Endodermal cell (in vitro differentiated cells): ENCODE results near the gene PTPRM. TPM values are rescaled to one million over a fixed set of nuclear protein-coding genes. Genes with fewer than 3 reads are reported as not detected.
A peak's percentile ranks its signal among the peaks of the same experiment; 100 is the strongest.

ENCODE experiments used
- DNase-seq: peaks from one replicate; pipeline ENCODE4 v3.0.0-alpha.2; 2017
- H3K27ac ChIP-seq: 2 replicates; pipeline ENCODE4 v1.5.1; 2013; ENCODE audit warnings: mild to moderate bottlenecking, low read depth, low read length, moderate library complexity
- H3K27me3 ChIP-seq: 2 replicates; pipeline ENCODE4 v1.6.1; 2013; ENCODE audit warnings: mild to moderate bottlenecking, low read length, moderate library complexity; ENCODE audit not compliant: insufficient read depth, control insufficient read depth, poor library complexity, severe bottlenecking
- H3K36me3 ChIP-seq: 2 replicates; pipeline ENCODE4 v1.7.0; 2013; ENCODE audit warnings: mild to moderate bottlenecking, low read length, moderate library complexity; ENCODE audit not compliant: control insufficient read depth, insufficient read depth
- H3K4me1 ChIP-seq: one replicate; pipeline ENCODE4 v1.7.0; 2013; ENCODE audit warnings: low read length; ENCODE audit not compliant: control insufficient read depth, insufficient read depth
- H3K4me3 ChIP-seq: 2 replicates; pipeline ENCODE4 v1.5.1; 2013; ENCODE audit warnings: mild to moderate bottlenecking, low read length, moderate library complexity
- H3K9ac ChIP-seq: 2 replicates; pipeline ENCODE4 v1.6.1; 2013; ENCODE audit warnings: mild to moderate bottlenecking, low read length, moderate library complexity; ENCODE audit not compliant: poor library complexity, severe bottlenecking; ENCODE audit errors: extremely low read depth
- H3K9me3 ChIP-seq: 2 replicates; pipeline ENCODE4 v1.6.1; 2013; ENCODE audit warnings: mild to moderate bottlenecking, low read length, moderate library complexity; ENCODE audit not compliant: control insufficient read depth
- H3K27ac Mint-ChIP-seq: 2 replicates; pipeline ENCODE4 v1.8.0; 2020; ENCODE audit warnings: mixed read lengths
- H3K27me3 Mint-ChIP-seq: 2 replicates; pipeline ENCODE4 v1.8.0; 2021; ENCODE audit warnings: mild to moderate bottlenecking, mixed read lengths; ENCODE audit not compliant: insufficient read depth
- H3K36me3 Mint-ChIP-seq: 2 replicates; pipeline ENCODE4 v1.8.0; 2020; ENCODE audit warnings: low read depth, mixed read lengths
- H3K4me1 Mint-ChIP-seq: 2 replicates; pipeline ENCODE4 v1.8.0; 2020; ENCODE audit warnings: mixed read lengths
- H3K4me3 Mint-ChIP-seq: 2 replicates; pipeline ENCODE4 v1.8.0; 2020; ENCODE audit warnings: mild to moderate bottlenecking, moderate library complexity, mixed read lengths
- H3K9me3 Mint-ChIP-seq: 2 replicates; pipeline ENCODE4 v1.8.0; 2020; ENCODE audit warnings: mild to moderate bottlenecking, mixed read lengths
- CTCF ChIP-seq: fragments of 200-600 bp; sonication (generic); conservative IDR thresholded peaks from 2 replicates; pipeline ENCODE4 v1.5.0; 2021; ENCODE audit warnings: antibody characterized with exemption, mild to moderate bottlenecking
- WGBS, 2 experiments: methylation state at CpG; one replicate each; pipeline versions ENCODE4 v1.1.5 to v1.1.7; 2013; ENCODE audit warnings: missing lambda C conversion rate in 2 of 2, mixed read lengths in 1 of 2; ENCODE audit not compliant: insufficient coverage in 1 of 2, insufficient read length in 1 of 2; 5-methylcytosine and 5-hydroxymethylcytosine counted together
- total RNA-seq, 2 donors: library from RNA; stranded (reverse); fragmentation: NEBNext Ultra II Directional in 1 of 2; extraction: Animal tissue kit (Norgen Biotek cat#: 25700) in 1 of 2; gene quantifications; 2 replicates in 1 of 2; 3 replicates in 1 of 2; pipeline ENCODE4 v1.2.1, GENCODE V29; 2021

PTPRM gene
- total RNA-seq, 2 donors from 2014 or later = 47.2 to 57.6 TPM

- H3K9ac ChIP-seq = no peak overlapping the region
- H3K27me3 ChIP-seq = no peaks in the 10 kb centered on the region
- no peaks in the 10 kb centered on the region for H3K9me3 Mint-ChIP-seq
- H3K4me3 Mint-ChIP-seq = no peak overlapping the region
- DNase-seq = peak; percentile 83
- no peaks in the 10 kb centered on the region for H3K36me3 ChIP-seq
- no peak overlapping the region for H3K27ac Mint-ChIP-seq
- H3K27me3 Mint-ChIP-seq = no peaks in the 10 kb centered on the region
- H3K9me3 ChIP-seq = no peaks in the 10 kb centered on the region
- no peak overlapping the region for H3K27ac ChIP-seq
- no peaks in the 10 kb centered on the region for H3K36me3 Mint-ChIP-seq
- no peak overlapping the region for H3K4me3 ChIP-seq
- peaks cover 19% of the 10 kb centered on the region for H3K4me1 Mint-ChIP-seq
- TF ChIP-seq CTCF = no peak
- WGBS, 2 experiments = 54 to 56% methylated on average over 10 to 13 of the region's 13 CpGs
- peaks cover 9% of the 10 kb centered on the region for H3K4me1 ChIP-seq
These were observed 858.0 kb downstream of the PTPRM start for GRCh38 chr18:8424917-8425725.

- Mint-ChIP-seq H3K27ac (no peak overlapping the region), H3K4me3 (no peak overlapping the region), H3K36me3 (no peaks in the 10 kb centered on the region), H3K27me3 (no peaks in the 10 kb centered on the region), H3K9me3 (no peaks in the 10 kb centered on the region), H3K4me1 (peaks cover 19% of the 10 kb centered on the region)
- TF ChIP-seq CTCF = peak; percentile 83
- H3K36me3 ChIP-seq = no peaks in the 10 kb centered on the region
- H3K27ac ChIP-seq = no peak overlapping the region
- DNase-seq = peak; percentile 91
- H3K4me1 ChIP-seq = peaks cover 9% of the 10 kb centered on the region
- no peaks in the 10 kb centered on the region for H3K9me3 ChIP-seq
- WGBS, 2 experiments = 82 to 85% methylated on average over 12 to 13 of the region's 13 CpGs
- no peak overlapping the region for H3K9ac ChIP-seq
- H3K27me3 ChIP-seq = no peaks in the 10 kb centered on the region
- no peak overlapping the region for H3K4me3 ChIP-seq
These were observed 859.3 kb downstream of the PTPRM start for GRCh38 chr18:8426401-8426800.

- Mint-ChIP-seq H3K4me1 (peaks cover 19% of the 10 kb centered on the region), H3K4me3 (no peak overlapping the region), H3K36me3 (no peaks in the 10 kb centered on the region), H3K27ac (no peak overlapping the region), H3K27me3 (no peaks in the 10 kb centered on the region), H3K9me3 (no peaks in the 10 kb centered on the region)
- whole genome bisulfite sequencing, 2 experiments = 90 to 100% methylated on average over 1 of the region's 1 CpG
- TF ChIP-seq CTCF = no peak
- Histone ChIP-seq H3K9me3 (no peaks in the 10 kb centered on the region), H3K27ac (no peak overlapping the region), H3K9ac (no peak overlapping the region), H3K4me3 (no peak overlapping the region), H3K4me1 (peaks cover 9% of the 10 kb centered on the region), H3K36me3 (no peaks in the 10 kb centered on the region), H3K27me3 (no peaks in the 10 kb centered on the region)
- no peak for DNase-seq
These were observed 860.2 kb downstream of the PTPRM start for GRCh38 chr18:8427339-8427738.
